ENCODE results near the gene SCO2.

Gene SCO2

GRCh38 chr22:50489363-50490243 is 35.8 kb downstream of the SCO2 start:
- DNase-seq, result no peak

GRCh38 chr22:50488886-50489285 is 36.5 kb downstream of the SCO2 start:
- no peak for DNase-seq

GRCh38 chr22:50488006-50488677 is 37.3 kb downstream of the SCO2 start:
- no peak for DNase-seq

- no peak for DNase-seq
Observed at GRCh38 chr22:50487290-50488005, 38.0 kb downstream of the SCO2 start.

GRCh38 chr22:50486561-50487289 is 38.7 kb downstream of the SCO2 start, which contains the start of gene MIOX:
Gene MIOX, plus strand, starts transcription at chr22:50486859. Its CDS starts 39 bp downstream, at chr22:50486898.
- DNase-seq, result no peak

GRCh38 chr22:50485221-50486131 is 39.9 kb downstream of the SCO2 start:
- DNase-seq, result no peak

- DNase-seq, result no peak
Observed at GRCh38 chr22:50483977-50484853, 41.2 kb downstream of the SCO2 start.

GRCh38 chr22:50483556-50483955 is 41.8 kb downstream of the SCO2 start:
- no peak for DNase-seq

GRCh38 chr22:50483106-50483505 is 42.3 kb downstream of the SCO2 start:
- no peak for DNase-seq

GRCh38 chr22:50482107-50483074 is 43.0 kb downstream of the SCO2 start:
- no peak for DNase-seq

- peak; percentile 60 for DNase-seq
Observed at GRCh38 chr22:50481440-50482106, 43.8 kb downstream of the SCO2 start, which contains the start of gene ADM2. Gene ADM2, plus strand, starts transcription at chr22:50481543. Its CDS starts 305 bp downstream, at chr22:50481848.

- no peak for DNase-seq
Observed at GRCh38 chr22:50481045-50481439, 44.4 kb downstream of the SCO2 start.

- DNase-seq, result no peak
Observed at GRCh38 chr22:50479721-50480120, 45.7 kb downstream of the SCO2 start.

GRCh38 chr22:50477923-50478322 is 47.5 kb downstream of the SCO2 start:
- no peak for DNase-seq

- no peak for DNase-seq
Observed at GRCh38 chr22:50476868-50477267, 48.5 kb downstream of the SCO2 start.

- no peak for DNase-seq
Observed at GRCh38 chr22:50475652-50476002, 49.8 kb downstream of the SCO2 start.

- peak; percentile 84 for DNase-seq
Observed at GRCh38 chr22:50474710-50475651, 50.4 kb downstream of the SCO2 start, which contains the start of gene SBF1. Gene SBF1, minus strand, starts transcription at chr22:50475035. Its CDS starts 195 bp downstream, at chr22:50474840.

Measured in stimulated activated naive CD4-positive, alpha-beta T cell treated with Interleukin-2 at 50 U/mL for 16 hours (primary cell).